GM19455 (cell line): ENCODE data around the gene PTGR2.
A peak's percentile ranks its signal among the peaks of the same experiment; 100 is the strongest.
"Not testable (repeated sequence)": the region's sequence is repeated elsewhere in the genome, so short reads cannot be mapped to it uniquely, and the experiment has no call there.

Experiments
- ATAC-seq: cut with Tn5 transposase; IDR thresholded peaks from one replicate; pipeline ENCODE4 v1.9.1; 2021; ENCODE audit not compliant: unreplicated experiment

Gene PTGR2

GRCh38 chr14:73851567-73852382 lies at the start of gene PTGR2:
TSS of gene PTGR2 (plus strand) at chr14:73851831. CDS start at chr14:73858863, 7,032 bp downstream.
- peak; percentile 91 for ATAC-seq

DNA sequence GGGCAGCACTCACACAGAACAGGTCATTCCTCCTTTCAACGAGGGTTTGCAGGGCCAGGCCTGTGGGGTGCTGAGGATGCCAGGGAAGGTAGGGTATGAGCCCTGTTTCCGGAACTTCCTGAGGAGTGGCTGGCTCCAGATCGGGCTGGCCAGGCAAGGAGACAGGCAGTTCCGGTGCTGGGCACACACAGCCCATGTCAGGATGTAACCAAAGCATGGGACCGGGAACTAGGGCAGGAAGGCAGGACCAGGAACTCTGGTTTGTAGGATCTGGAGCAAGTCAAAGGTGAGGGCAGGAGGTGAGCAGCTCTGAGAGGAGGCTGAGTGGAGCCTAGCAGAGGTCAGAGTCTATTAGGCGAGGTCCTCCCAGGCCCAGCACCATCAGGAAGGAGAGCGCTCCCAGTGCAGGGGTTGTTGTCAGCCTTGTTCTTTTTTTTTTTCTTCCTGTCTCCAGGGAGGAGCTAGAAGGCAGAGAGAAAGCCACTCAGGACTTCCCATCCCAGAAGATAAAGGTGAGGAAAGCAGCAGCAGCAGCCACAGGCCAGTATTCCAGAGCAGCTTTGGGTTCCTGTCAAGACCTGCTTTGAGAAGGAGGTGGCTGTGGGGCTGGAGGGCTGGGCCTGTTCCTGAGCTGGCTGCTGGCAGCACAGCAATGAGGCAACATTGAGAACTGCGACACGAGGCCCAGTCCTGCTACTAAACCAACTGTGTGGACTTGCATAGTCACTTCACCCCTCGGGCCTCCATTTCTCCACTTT lies 49.0 kb upstream of the PTGR2 start:
- no peak for ATAC-seq

DNA sequence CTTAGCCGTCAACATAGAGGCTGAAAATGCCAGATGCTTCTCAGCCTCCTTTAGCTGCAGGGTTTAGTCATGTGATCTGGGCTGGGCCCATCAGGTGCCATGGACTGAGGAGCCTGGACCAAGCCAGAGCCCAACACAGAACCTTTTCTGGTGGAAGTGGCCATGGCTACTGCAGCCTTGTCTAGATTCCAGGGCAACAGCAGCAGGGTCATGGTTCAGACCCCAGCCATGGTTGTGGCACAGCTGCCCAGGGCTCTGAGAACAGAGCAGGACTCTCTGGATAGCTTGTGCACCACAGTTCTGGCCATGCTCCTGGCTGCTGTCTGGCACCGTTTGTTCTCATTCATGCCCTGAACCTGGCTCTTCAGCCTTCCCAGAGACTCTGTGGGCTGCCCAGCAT lies 47.0 kb upstream of the PTGR2 start:
- ATAC-seq, result no peak

DNA sequence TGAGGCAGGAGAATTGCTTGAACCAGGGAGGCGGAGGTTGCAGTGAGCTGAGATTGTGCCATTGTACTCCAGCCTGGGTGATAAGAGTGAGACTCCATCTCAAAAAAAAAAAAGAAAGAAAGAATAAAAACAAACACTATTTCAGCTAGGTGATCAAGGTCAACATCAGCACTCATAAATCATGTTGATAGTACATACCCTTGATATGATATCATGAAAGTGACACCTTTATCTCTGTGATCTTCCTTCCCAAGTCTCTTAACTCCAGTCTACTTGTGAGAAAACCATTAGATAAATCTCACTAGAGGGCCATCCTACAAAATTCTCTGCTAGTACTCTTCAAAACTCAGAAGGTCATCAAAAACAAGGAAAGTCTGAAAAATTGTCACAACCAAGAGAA lies 44.2 kb upstream of the PTGR2 start:
- no peak for ATAC-seq

DNA sequence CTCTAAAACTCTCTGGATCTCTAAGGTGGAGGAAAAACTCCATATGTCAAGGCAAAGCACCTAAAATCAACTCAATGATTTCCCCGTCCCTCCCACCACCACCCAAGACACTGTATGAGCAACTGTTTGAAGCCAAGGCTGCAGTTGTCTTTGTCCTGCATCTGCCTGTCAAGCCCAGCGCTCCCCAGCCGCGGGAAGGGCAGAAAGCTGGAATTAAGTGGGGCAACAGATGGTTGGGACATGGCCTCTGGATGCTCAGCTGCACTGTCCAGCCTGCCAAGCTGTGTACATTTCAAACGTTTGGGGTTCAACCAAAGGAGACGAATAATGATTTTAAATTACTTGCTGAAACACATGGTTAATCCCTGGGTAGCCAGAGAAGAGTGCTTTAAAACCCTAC lies 42.2 kb upstream of the PTGR2 start:
- ATAC-seq, result no peak

DNA sequence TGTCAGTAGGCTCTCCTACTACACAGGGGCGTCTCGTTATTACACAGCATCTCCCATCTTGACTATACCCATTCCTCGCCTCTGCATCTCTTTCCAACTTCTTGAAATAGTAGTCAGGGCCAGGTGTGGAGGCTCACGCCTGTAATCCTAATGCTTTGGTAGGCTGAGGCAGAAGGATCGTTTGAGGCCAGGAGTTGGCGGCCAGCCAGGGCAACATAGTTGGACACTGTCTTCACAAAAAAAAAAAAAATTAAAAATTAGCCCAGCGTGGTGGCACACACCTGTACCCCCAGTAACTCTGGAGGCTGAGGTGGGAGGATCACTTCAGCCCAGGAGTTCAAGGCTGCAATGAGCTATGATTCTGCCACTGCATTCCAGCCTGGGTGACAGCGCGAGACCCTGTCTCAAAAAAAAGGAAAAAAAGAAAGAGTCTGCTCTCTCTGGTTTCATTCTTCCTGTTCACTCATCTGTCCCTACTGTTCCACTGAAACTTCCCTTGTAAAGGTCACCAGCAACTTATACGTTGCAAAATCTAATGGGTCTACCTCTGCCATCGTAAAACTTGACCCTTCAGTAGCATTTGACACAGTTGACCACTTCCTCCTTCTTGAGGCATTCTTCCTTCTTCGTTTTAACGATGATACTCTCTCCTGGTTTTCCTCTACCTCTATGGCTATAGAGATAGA lies 41.0 kb upstream of the PTGR2 start:
- no peak for ATAC-seq

GRCh38 chr14:73811164-73811503 lies 40.5 kb upstream of the PTGR2 start:
- no peak for ATAC-seq

DNA sequence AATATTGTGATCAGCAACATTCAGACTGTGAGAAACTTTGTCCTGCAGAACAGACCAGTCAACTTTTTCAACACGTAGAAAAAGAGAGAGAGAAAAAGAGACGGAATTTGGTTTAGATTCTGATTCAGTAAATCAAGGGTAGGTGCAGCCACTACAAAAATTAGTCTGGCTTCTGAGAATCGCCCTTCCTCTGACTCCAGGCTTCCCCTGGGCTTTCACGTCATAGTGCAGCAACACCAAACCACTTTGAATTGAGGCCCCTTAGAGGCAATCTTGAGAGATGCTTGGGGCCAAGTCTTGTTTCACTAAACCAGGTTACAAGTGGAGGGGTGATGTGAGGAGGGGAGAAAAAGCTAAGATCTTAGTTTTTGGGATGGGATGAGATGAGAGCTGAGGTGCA lies 37.5 kb upstream of the PTGR2 start:
- no peak for ATAC-seq

DNA sequence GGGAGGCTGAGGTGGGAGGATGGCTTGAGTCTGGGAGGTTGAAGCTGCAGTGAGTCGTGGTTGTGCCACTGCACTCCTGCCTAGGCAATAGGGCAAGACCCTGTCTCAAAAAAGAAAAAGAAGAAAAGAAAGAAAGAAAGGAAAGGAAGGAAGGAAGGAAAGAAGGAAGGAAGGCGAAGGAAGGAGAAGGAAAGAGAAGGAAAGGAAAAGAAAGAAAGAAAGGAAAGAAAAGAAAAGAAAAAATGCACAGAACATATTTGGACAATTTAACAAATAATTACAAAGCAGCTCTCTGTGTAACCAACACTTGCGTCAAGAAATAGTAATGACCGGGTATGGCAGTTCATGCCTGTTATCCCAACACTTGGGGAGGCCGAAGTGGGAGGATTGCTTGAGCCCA lies 35.8 kb upstream of the PTGR2 start:
- ATAC-seq, result no peak

DNA sequence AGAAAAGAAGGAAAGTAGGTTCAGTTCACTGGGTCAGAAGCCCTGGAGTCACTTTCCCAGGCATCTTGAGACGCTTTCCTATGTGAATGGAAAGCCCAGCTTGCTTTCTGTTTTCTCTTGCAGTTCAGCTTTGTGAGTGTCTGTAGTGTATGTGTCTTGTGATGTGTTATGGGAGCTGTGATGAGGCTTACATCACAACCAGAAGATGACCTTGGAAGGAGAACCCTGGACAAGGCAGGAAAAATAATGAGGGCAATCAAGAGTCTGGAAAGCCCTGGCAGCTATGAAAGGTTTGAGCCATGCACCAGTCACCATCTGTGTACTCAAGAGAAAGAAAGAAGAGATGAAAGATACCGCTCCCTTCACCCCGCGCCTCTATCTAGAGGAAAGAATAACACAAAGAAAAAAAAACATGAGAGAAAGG lies 35.2 kb upstream of the PTGR2 start:
- no peak for ATAC-seq

- ATAC-seq, result no peak
These were observed 34.5 kb upstream of the PTGR2 start for GRCh38 chr14:73817020-73817655.

GRCh38 chr14:73818821-73819220 lies 32.8 kb upstream of the PTGR2 start:
- no peak for ATAC-seq

GRCh38 chr14:73820631-73821030 lies 31.0 kb upstream of the PTGR2 start:
- no peak for ATAC-seq

- no peak for ATAC-seq
These were observed 28.2 kb upstream of the PTGR2 start for GRCh38 chr14:73823339-73823885.

- no peak for ATAC-seq
These were observed 27.5 kb upstream of the PTGR2 start for GRCh38 chr14:73824127-73824526.

DNA sequence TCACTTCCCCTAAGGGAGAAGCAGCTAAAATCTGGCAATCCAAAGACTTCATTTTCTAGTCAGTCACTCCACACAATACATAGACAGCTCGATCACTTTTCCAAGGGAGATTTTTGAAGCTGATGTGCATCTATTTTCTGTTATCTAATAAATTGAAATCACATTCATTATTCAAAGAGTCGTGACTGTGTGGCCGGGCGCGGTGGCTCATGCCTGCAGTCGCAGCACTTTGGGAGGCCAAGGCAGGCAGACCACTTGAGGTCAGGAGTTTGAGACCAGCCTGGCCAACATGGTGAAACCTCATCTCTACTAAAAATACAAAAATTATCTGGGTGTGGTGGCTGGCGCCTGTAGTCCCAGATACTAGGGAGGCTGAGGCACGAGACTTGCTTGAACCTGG lies 27.1 kb upstream of the PTGR2 start:
- no peak for ATAC-seq

GRCh38 chr14:73825551-73826188 lies 26.0 kb upstream of the PTGR2 start:
- ATAC-seq, result no peak

GRCh38 chr14:73827190-73827589 lies 24.4 kb upstream of the PTGR2 start:
- ATAC-seq, result not testable (repeated sequence)

GRCh38 chr14:73829071-73829470 lies 22.6 kb upstream of the PTGR2 start:
- no peak for ATAC-seq
